GM21360 (cell line): ENCODE data around the gene NUP205.

Experiments used
- ATAC-seq: cut with Tn5 transposase; IDR thresholded peaks from one replicate; pipeline ENCODE4 v1.9.1; 2021; ENCODE audit warnings: mild to moderate bottlenecking, moderate library complexity; ENCODE audit not compliant: unreplicated experiment

The NUP205 gene

GRCh38 chr7:135697276-135698049 lies 139.7 kb downstream of the NUP205 start:
- no peak for ATAC-seq
